Hippocampal formation (tissue), 2 donors: ENCODE results near the gene MYBL2.
"Not testable (repeated sequence)": the region's sequence is repeated elsewhere in the genome, so short reads cannot be mapped to it uniquely, and the experiment has no call there.

Source experiments
- DNase-seq, 2 donors: peaks; one replicate each; lab custom pipeline; 2025; lab: John Stamatoyannopoulos, UW

Gene MYBL2

GRCh38 chr20:43666376-43667328 lies at the start of gene MYBL2:
Gene MYBL2, plus strand, starts transcription at chr20:43667114. Its CDS starts 170 bp downstream, at chr20:43667284.
- DNase-seq, result no peak

GRCh38 chr20:43631598-43631997 lies 35.3 kb upstream of the MYBL2 start:
- DNase-seq, result no peak

GRCh38 chr20:43636429-43636828 lies 30.5 kb upstream of the MYBL2 start:
- DNase-seq, result no peak

GRCh38 chr20:43642548-43642947 lies 24.4 kb upstream of the MYBL2 start:
- DNase-seq, result no peak

- DNase-seq, result no peak
Observed at GRCh38 chr20:43650997-43651525, 15.9 kb upstream of the MYBL2 start.

- not testable (repeated sequence) for DNase-seq
Observed at GRCh38 chr20:43651650-43652184, 15.2 kb upstream of the MYBL2 start.

- DNase-seq, result no peak
Observed at GRCh38 chr20:43653966-43654365, 12.9 kb upstream of the MYBL2 start.

- not testable (repeated sequence) for DNase-seq
Observed at GRCh38 chr20:43655176-43655575, 11.7 kb upstream of the MYBL2 start.

- DNase-seq, result no peak
Observed at GRCh38 chr20:43655937-43656336, 11.0 kb upstream of the MYBL2 start.

GRCh38 chr20:43658069-43658722 lies 8.7 kb upstream of the MYBL2 start:
- DNase-seq, result no peak

GRCh38 chr20:43658723-43659419 lies 8.0 kb upstream of the MYBL2 start:
- no peak for DNase-seq

GRCh38 chr20:43662943-43663655 lies 3.8 kb upstream of the MYBL2 start:
- no peak for DNase-seq

GRCh38 chr20:43665466-43666176 lies 1.3 kb upstream of the MYBL2 start:
- DNase-seq, result no peak

GRCh38 chr20:43667341-43668132 lies 623 bp downstream of the MYBL2 start:
- DNase-seq, result no peak

- DNase-seq, result no peak
Observed at GRCh38 chr20:43669332-43669731, 2.4 kb downstream of the MYBL2 start.

GRCh38 chr20:43670423-43670822 lies 3.5 kb downstream of the MYBL2 start:
- no peak for DNase-seq

GRCh38 chr20:43676368-43676767 lies 9.5 kb downstream of the MYBL2 start:
- DNase-seq, result no peak

- no peak for DNase-seq
Observed at GRCh38 chr20:43680981-43681380, 14.1 kb downstream of the MYBL2 start.

- no peak for DNase-seq
Observed at GRCh38 chr20:43681468-43681942, 14.6 kb downstream of the MYBL2 start.

- DNase-seq, result no peak
Observed at GRCh38 chr20:43681991-43682410, 15.1 kb downstream of the MYBL2 start.
